Head of caudate nucleus (tissue), 42 donors: ENCODE measurements around the gene CRNKL1.

Experiments used
- DNase-seq, 42 donors: peaks; one replicate each; pipeline versions ENCODE4 v3.0.0 to v3.0.0-alpha.2; 2020 to 2021; ENCODE audit warnings: mixed read lengths in 7 of 42
- intact Hi-C: fragments of 100-400 bp; cut with DNase I; formaldehyde crosslinking; loops from one replicate; pipeline ENCODE4 v1.15.0; 2022

The CRNKL1 gene

DNA sequence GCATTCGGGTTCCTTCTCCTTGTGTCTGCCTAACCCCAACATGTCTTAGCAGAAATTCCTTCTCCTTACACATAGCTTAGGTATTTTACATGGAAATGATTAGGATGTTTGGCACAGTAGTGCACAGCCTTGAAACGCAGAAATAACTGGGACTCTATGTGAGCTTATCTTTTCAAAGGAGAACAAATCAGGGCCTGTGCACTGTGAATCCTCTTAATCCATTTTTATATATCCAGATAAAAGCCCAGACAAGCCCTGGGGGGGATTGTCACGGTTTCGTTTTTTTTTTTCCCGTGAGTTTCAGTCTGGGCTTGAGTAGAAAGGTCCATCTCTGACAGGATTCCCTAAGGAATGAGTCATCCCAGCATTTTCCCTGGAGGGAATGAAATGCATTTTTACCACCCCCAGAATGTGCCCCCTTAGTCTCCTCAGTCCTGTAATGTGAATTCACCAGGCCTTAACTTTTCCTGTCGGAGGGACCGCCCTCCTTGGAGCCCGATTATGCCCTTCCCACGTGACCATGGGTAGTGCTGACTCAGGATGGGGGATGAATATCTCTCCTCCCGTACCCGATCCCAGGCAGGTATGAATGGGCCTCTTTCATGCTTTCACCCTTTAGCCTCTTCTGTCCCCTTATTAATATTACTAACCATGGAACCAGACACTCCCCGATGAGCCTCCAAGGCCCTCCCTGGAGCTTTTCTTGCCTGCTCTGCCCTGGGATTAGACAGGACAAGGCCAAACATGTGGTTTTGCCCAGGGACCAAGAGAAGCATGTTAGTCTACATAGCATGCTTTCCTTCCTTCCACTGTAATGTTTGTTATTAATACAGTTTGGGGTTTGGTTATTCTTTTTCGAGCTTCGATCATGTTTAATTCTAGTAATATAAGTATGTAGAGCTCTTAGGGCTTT lies 59.0 kb downstream of the CRNKL1 start:
- peak in 22 of 42 donors; percentile 29 to 83 (median 60) for DNase-seq
- intact Hi-C loops, result loop anchor here (5.0 kb wide), 1 partner anchor 301 kb away; no protein-coding TSS in a partner anchor

DNA sequence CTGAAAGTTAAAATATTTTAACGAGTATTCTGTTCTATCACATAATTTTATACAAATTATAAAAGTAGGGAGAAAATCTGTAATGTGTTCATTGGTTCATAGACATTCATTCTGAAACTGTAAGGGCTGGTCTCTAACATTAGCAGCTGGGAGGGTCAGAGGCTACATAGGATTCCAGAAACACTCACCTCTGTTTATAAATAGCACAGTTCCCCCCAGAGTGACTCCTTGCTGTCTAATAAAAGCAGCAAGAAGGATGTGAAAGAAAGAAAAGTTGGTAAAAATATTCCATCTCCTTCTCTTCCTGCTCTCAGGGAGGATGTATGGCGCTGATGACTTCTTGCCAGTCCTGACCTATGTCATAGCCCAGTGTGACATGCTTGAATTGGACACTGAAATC lies 60.4 kb downstream of the CRNKL1 start:
- DNase-seq, result no peak
- intact Hi-C loops, result loop anchor here (5.0 kb wide), 1 partner anchor 300 kb away; no protein-coding TSS in a partner anchor

DNA sequence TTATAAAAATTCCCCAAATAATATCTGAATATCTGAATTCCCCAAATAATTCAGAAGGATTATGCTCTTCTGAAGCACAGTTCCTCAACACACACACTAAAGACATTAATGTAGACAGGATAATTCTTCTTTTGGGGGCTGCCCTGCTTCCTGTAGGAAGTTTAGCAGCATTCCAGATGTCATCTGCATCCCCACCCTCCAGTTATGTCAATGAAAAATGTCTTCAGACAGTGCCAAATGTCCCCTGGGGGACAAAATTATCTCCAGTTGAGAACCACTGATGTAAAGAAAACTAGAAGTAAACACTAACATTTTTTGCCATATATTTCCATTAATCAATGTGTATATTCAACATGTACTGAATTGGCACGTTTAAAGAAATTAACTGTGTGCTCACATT lies 61.0 kb downstream of the CRNKL1 start:
- intact Hi-C loops, result loop anchor here (5.0 kb wide), 1 partner anchor 299 kb away; no protein-coding TSS in a partner anchor
- no peak for DNase-seq

DNA sequence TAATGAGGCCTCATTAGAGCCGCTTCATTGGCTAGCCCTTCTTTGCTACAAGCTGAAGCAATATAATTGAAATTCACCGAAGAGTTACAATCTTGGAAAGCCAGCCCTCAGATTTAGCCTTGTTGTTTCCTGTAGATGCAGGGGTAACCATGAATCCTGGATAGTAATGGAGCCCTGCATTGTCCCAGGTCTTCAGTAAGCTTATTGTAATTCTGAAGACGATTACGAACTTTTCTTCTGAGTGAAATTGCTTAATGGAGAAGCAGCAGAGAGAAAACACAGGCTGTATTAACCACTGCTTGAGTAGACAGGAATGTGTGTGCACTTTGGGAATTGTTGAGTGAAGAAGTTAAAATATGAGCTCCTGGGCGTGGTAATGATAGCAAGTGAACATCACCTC lies 61.4 kb downstream of the CRNKL1 start:
- no peak for DNase-seq
- intact Hi-C loops, result loop anchor here (5.0 kb wide), 1 partner anchor 299 kb away; no protein-coding TSS in a partner anchor

DNA sequence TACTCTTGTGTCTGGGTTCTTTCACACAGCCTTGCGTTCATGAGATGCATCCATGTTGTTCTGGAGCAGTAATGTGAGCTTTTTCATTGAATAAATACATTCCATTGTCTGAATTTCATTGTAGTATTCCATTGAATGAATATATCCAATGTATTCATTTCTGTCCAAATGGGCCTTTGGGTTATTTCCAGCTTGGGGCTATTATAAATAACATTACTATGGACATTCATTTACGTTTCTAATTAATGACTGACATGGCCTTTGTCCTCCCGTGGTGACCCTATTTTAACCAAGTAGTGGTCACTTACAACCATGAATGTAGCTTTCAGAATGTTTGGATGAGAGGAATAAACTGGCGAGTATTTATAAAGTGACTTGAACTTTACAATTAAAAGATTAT lies 65.2 kb downstream of the CRNKL1 start:
- intact Hi-C loops, result no loop called here
- no peak for DNase-seq

DNA sequence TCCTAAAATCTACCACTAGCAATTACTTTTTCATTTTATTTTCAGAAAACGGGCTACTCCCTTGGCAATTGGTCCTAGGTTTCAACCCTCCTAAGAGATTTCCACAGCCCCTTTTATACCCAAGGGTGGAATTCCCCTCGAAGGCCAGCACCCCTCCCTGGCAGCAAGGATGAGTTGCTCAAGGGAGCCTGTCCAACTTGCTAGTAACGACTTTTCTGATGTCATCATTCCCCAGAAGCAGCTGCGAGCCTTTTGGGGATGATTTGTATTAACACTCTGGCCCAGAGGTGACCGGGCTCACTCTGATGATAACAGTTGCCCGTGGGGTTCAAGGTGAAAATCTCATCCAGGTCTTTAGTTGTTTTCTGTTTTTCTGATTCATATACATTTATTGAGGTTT lies 65.8 kb downstream of the CRNKL1 start:
- intact Hi-C loops, result no loop called here

More for the DNA sequence above, 65.8 kb downstream of the CRNKL1 start:
- peak in 3 of 42 donors; percentile 41 to 72 (median 67) for DNase-seq
